ENCODE results near the gene POU6F1.

DNA sequence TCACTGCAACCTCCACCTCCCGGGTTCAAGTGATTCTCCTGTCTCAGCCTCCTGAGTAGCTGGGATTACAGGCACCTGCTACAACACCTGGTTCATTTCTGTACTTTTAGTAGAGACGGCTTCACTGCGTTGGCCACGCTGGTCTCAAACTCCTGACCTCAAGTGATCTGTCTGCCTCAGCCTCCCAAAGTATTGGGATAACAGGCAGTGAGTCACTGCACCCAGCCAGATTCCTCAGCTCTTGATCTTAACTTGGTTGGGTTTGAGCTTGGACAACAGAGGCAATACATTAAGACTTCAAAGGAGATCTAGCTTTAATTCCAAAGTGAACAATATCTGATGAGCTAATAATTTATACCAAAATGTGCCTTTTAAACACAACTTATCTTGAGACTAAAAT is 26.4 kb upstream of the POU6F1 start:
- TF ChIP-seq TOX (CRISPR knock-in tag; IDR thresholded peaks at IDR 0.05; ENCODE audit: borderline replicate concordance): no peak
- TF ChIP-seq, protein P1, sequence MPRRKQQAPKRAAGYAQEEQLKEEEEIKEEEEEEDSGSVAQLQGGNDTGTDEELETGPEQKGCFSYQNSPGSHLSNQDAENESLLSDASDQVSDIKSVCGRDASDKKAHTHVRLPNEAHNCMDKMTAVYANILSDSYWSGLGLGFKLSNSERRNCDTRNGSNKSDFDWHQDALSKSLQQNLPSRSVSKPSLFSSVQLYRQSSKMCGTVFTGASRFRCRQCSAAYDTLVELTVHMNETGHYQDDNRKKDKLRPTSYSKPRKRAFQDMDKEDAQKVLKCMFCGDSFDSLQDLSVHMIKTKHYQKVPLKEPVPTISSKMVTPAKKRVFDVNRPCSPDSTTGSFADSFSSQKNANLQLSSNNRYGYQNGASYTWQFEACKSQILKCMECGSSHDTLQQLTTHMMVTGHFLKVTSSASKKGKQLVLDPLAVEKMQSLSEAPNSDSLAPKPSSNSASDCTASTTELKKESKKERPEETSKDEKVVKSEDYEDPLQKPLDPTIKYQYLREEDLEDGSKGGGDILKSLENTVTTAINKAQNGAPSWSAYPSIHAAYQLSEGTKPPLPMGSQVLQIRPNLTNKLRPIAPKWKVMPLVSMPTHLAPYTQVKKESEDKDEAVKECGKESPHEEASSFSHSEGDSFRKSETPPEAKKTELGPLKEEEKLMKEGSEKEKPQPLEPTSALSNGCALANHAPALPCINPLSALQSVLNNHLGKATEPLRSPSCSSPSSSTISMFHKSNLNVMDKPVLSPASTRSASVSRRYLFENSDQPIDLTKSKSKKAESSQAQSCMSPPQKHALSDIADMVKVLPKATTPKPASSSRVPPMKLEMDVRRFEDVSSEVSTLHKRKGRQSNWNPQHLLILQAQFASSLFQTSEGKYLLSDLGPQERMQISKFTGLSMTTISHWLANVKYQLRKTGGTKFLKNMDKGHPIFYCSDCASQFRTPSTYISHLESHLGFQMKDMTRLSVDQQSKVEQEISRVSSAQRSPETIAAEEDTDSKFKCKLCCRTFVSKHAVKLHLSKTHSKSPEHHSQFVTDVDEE (CRISPR knock-in tag; IDR thresholded peaks at IDR 0.05): no peak
- no peak for TF ChIP-seq ZFP3 (CRISPR knock-in tag; IDR thresholded peaks at IDR 0.05)
- no peak for TF ChIP-seq ZNF8 (CRISPR knock-in tag; IDR thresholded peaks at IDR 0.05)
- TF ChIP-seq BACH2 (CRISPR knock-in tag; IDR thresholded peaks at IDR 0.05; ENCODE audit: borderline replicate concordance): no peak
- TF ChIP-seq, protein P2, sequence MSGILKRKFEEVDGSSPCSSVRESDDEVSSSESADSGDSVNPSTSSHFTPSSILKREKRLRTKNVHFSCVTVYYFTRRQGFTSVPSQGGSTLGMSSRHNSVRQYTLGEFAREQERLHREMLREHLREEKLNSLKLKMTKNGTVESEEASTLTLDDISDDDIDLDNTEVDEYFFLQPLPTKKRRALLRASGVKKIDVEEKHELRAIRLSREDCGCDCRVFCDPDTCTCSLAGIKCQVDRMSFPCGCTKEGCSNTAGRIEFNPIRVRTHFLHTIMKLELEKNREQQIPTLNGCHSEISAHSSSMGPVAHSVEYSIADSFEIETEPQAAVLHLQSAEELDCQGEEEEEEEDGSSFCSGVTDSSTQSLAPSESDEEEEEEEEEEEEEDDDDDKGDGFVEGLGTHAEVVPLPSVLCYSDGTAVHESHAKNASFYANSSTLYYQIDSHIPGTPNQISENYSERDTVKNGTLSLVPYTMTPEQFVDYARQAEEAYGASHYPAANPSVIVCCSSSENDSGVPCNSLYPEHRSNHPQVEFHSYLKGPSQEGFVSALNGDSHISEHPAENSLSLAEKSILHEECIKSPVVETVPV (CRISPR knock-in tag; IDR thresholded peaks at IDR 0.05): no peak
- TF ChIP-seq, protein P3, sequence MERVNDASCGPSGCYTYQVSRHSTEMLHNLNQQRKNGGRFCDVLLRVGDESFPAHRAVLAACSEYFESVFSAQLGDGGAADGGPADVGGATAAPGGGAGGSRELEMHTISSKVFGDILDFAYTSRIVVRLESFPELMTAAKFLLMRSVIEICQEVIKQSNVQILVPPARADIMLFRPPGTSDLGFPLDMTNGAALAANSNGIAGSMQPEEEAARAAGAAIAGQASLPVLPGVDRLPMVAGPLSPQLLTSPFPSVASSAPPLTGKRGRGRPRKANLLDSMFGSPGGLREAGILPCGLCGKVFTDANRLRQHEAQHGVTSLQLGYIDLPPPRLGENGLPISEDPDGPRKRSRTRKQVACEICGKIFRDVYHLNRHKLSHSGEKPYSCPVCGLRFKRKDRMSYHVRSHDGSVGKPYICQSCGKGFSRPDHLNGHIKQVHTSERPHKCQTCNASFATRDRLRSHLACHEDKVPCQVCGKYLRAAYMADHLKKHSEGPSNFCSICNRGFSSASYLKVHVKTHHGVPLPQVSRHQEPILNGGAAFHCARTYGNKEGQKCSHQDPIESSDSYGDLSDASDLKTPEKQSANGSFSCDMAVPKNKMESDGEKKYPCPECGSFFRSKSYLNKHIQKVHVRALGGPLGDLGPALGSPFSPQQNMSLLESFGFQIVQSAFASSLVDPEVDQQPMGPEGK (CRISPR knock-in tag; IDR thresholded peaks at IDR 0.05; ENCODE audit: borderline replicate concordance): no peak
